Right atrium auricular region (tissue), 2 donors: ENCODE measurements around the gene EFCAB6. TPM values are rescaled to one million over a fixed set of nuclear protein-coding genes. Genes with fewer than 3 reads are reported as not detected.

Source experiments
- DNase-seq: peaks from one replicate; pipeline ENCODE4 v3.0.0-alpha.2; 2019; ENCODE audit warnings: low spot score
- H3K27ac ChIP-seq, 2 donors: fragments of 200-600 bp; sonication (generic); 1 replicate in 1 of 2; 2 replicates in 1 of 2; pipeline ENCODE4 v1.5.1; 2016 to 2019
- H3K27me3 ChIP-seq, 2 donors: fragments of 200-600 bp; sonication (generic); one replicate each; pipeline versions ENCODE4 v1.5.1 to v1.6.0; 2017 to 2019
- H3K36me3 ChIP-seq: fragments of 200-600 bp; sonication (generic); one replicate; pipeline ENCODE4 v1.5.1; 2016
- H3K4me1 ChIP-seq, 2 donors: fragments of 200-600 bp; sonication (generic); one replicate each; pipeline versions ENCODE4 v1.5.1 to v1.6.0; 2017 to 2019
- H3K4me3 ChIP-seq, 2 donors: fragments of 200-600 bp; sonication (generic); 1 replicate in 1 of 2; 2 replicates in 1 of 2; pipeline ENCODE4 v1.5.1; 2017 to 2019; ENCODE audit warnings: mild to moderate bottlenecking in 1 of 2, moderate library complexity in 1 of 2
- H3K9me3 ChIP-seq, 2 donors: fragments of 200-600 bp; sonication (generic); one replicate each; pipeline ENCODE4 v1.5.1; 2019
- total RNA-seq, 2 donors: library from RNA; depleted of rRNA; stranded (reverse); fragments of >200 nt; gene quantifications; one replicate each; pipeline ENCODE4 v1.1.0, GENCODE V29; 2016
- TF ChIP-seq, protein P1 (sequence below), 2 donors: fragments of 200-600 bp; sonication (generic); IDR thresholded peaks; one replicate each; pipeline ENCODE4 v1.5.1; 2019; ENCODE audit warnings: antibody characterized with exemption in 2 of 2

EFCAB6 gene
- total RNA-seq, 2 donors from 2014 or later, result 1.5 TPM

DNA sequence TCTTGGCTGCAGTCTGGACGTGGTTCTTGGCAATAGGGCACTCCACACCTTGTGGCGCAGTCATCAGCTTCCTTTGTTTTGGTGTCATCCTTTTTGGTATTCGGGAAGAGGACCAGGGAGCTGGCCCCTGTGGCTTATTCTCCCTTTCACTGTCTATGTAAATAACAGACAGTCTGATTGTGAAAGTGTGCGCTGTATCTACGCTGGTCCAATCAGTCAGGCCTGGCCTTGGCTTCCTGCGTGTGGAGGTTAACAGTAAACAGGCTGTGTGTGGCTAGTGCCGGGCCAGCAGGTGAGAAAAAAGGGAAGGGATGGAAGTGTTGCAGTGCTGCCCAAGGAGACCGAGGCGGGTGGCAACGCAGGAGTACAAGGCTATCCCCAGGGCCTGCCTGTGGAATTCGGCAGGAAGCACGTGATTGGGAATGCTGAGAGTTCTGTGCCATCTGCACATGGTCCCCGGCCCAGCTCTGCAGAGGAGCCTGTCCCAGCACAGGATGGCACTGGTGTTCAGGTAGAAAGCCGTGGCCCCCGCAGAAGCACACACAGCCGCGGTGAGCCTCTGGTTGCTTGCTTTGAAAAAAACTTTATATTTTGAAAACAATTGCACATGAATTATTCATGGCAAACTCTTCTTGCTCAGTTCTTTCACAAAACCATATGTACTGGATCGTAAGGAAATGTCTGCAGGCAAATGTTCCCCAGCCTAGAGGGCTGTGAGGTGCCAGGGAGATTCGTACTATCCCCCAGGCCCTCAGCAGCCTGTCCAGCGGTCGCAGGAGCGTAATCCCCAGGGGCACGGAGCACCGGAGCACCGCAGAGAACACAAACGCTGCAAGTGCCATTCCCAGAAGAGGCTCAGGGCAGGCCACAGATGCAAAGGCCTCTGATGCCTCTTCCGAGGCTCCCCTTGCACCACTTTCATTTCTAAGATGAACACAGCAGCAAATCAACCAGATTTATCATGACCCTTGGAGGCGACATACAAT is 174.5 kb downstream of the EFCAB6 start:
- no peak for DNase-seq
- H3K36me3 ChIP-seq, result no peaks in the 10 kb centered on the region
- no peaks in the 10 kb centered on the region for H3K4me1 ChIP-seq
- no peak overlapping the region for H3K4me3 ChIP-seq
- peaks cover 5 to 17% of the 10 kb centered on the region in 2 donors for H3K9me3 ChIP-seq
- H3K27ac ChIP-seq, result no peak overlapping the region
- TF ChIP-seq, protein P1, sequence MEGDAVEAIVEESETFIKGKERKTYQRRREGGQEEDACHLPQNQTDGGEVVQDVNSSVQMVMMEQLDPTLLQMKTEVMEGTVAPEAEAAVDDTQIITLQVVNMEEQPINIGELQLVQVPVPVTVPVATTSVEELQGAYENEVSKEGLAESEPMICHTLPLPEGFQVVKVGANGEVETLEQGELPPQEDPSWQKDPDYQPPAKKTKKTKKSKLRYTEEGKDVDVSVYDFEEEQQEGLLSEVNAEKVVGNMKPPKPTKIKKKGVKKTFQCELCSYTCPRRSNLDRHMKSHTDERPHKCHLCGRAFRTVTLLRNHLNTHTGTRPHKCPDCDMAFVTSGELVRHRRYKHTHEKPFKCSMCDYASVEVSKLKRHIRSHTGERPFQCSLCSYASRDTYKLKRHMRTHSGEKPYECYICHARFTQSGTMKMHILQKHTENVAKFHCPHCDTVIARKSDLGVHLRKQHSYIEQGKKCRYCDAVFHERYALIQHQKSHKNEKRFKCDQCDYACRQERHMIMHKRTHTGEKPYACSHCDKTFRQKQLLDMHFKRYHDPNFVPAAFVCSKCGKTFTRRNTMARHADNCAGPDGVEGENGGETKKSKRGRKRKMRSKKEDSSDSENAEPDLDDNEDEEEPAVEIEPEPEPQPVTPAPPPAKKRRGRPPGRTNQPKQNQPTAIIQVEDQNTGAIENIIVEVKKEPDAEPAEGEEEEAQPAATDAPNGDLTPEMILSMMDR (IDR thresholded peaks at IDR 0.05), result no peak
- H3K27me3 ChIP-seq, result no peaks in the 10 kb centered on the region

DNA sequence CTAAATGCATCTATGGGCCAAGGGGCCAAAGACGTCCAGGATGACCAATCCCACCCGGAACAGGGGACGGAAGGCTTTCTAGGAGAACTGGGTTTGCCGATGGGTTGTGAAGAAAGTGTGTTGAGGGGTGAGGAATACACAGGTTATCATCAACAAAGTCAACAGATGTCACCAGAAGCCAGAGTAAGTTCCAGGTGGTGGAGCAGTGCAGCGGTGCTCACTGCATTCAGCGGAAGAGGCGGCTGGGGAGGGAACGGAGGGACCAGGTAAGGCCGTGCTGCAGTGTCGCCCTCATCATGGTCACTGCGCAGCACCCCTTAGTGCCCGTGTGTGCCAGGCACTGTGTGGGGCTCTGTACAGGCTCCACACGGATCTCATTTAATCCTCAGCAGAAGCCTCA is 176.0 kb downstream of the EFCAB6 start:
- DNase-seq, result no peak
- no peaks in the 10 kb centered on the region for H3K36me3 ChIP-seq
- H3K27me3 ChIP-seq, result no peaks in the 10 kb centered on the region
- H3K4me3 ChIP-seq, result no peak overlapping the region
- H3K9me3 ChIP-seq, result peaks cover 5 to 17% of the 10 kb centered on the region in 2 donors
- TF ChIP-seq, protein P1 (IDR thresholded peaks at IDR 0.05), result no peak
- no peak overlapping the region for H3K27ac ChIP-seq
- no peaks in the 10 kb centered on the region for H3K4me1 ChIP-seq

DNA sequence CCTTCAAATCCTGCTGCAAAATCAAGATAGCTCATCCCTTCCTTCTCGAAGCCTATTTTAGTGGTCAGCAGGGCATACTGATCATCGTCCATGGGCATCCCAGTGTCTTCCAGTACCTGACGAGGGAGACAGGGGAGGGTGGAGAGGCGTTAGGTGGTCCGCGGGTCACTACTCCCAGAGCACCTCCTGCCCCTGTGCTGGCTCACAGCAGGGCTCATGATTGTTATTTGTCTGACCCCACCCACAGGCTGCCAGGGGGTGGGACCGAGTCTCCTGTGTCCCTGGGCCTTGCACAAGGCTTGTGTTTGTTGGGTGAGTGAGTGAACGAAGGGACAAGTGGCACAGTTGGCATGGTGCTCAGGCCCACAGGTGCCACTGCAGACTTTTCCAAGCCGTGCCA is 177.0 kb downstream of the EFCAB6 start:
- Histone ChIP-seq H3K4me3 (no peak overlapping the region), H3K4me1 (no peaks in the 10 kb centered on the region), H3K36me3 (no peaks in the 10 kb centered on the region), H3K27me3 (no peaks in the 10 kb centered on the region), H3K9me3 (peaks cover 5 to 14% of the 10 kb centered on the region in 2 donors), H3K27ac (no peak overlapping the region)
- TF ChIP-seq, protein P1 (IDR thresholded peaks at IDR 0.05), result no peak
- no peak for DNase-seq

DNA sequence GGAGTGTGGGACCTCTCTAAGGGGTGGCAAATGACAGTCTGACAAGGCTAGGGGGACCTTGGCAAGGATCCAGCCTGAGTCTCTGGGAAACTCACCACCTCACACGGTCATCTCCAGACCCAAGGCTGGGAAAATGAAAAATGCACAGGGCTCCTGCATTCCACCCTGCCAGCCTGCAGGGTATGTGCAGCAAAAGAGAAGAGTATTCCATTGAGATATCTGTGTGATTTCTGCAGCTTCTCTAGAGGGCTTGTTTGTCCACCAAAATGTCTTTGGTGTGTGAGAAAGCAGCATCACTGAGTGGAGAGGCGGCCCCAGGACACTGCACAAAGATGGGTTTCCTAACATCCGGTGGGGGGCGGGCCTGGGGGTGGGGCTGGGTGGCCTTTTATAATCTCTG is 177.8 kb downstream of the EFCAB6 start:
- Histone ChIP-seq H3K4me3 (no peak overlapping the region), H3K27ac (no peak overlapping the region), H3K4me1 (no peaks in the 10 kb centered on the region), H3K36me3 (no peaks in the 10 kb centered on the region), H3K9me3 (peaks cover 2 to 6% of the 10 kb centered on the region in 2 donors), H3K27me3 (no peaks in the 10 kb centered on the region)
- no peak for DNase-seq
- TF ChIP-seq, protein P1 (IDR thresholded peaks at IDR 0.05), result no peak

DNA sequence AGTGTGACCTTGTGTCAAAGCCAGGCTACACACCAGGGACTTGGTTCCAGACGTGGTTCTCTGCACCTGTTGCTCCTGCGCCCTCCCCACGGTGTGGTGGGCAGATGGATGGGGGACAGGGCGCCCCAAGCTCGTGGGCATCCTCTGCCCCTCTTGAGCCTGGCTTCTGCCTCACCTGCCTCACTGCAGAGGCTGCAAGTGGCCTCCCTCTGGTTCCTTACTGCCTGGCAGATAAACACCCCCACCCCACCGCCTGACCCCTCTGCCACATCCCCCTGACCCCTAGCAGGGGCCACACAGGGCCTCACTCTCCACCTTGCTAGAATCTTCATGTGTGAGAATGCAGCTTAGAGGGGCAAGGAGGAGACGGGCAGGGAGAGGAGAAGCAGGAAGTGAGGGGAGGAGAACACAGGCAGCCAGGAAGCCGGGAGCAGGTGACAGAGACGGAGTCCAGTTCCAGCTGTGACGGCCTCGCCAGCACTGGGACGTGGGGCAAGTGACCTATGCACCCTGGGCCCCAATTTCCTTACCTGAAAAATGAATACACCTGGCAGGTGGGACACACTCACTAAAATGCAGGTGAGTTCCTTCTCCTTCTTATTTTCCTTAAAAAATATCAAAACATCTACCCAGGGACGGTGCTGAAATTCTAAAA is 178.3 kb downstream of the EFCAB6 start:
- H3K27me3 ChIP-seq, result no peaks in the 10 kb centered on the region
- peaks cover 0 to under 1% of the 10 kb centered on the region in 2 donors for H3K9me3 ChIP-seq
- no peaks in the 10 kb centered on the region for H3K36me3 ChIP-seq
- H3K4me3 ChIP-seq, result no peak overlapping the region
- TF ChIP-seq, protein P1 (IDR thresholded peaks at IDR 0.05), result no peak
- H3K27ac ChIP-seq, result no peak overlapping the region
- no peaks in the 10 kb centered on the region for H3K4me1 ChIP-seq
- no peak for DNase-seq
